ENCODE measurements around the gene EPHA10. TPM values are rescaled to one million over a fixed set of nuclear protein-coding genes. Genes with fewer than 3 reads are reported as not detected.
A peak's percentile ranks its signal among the peaks of the same experiment; 100 is the strongest.
"Not testable (repeated sequence)": the region's sequence is repeated elsewhere in the genome, so short reads cannot be mapped to it uniquely, and the experiment has no call there.

Gene EPHA10
- total RNA-seq, 1 donor from 2014 or later = not detected

GRCh38 chr1:37737975-37738374, 26.9 kb downstream of the EPHA10 start:
- Mint-ChIP-seq H3K9me3 (ENCODE audit: unreplicated experiment) (peaks cover 11% of the 10 kb centered on the region), H3K27me3 (ENCODE audit: low read depth, unreplicated experiment) (peaks cover 54% of the 10 kb centered on the region)
- not testable (repeated sequence) for H4K20me1 ChIP-seq (ENCODE audit: insufficient read depth, low read length); H3K36me3 ChIP-seq (ENCODE audit: insufficient read depth, low read length); H3K4me1 ChIP-seq (ENCODE audit: insufficient read depth, low read length); H3K9ac ChIP-seq (ENCODE audit: low read length); H3K9me3 ChIP-seq (ENCODE audit: insufficient read depth, low read depth, low read length); DNase-seq (ENCODE audit: low read depth); H3K27ac ChIP-seq (ENCODE audit: low read depth, low read length); H3K4me1 Mint-ChIP-seq (ENCODE audit: low read depth, unreplicated experiment); H3K36me3 Mint-ChIP-seq (ENCODE audit: low read depth, unreplicated experiment); H3K4me3 ChIP-seq (ENCODE audit: insufficient read depth, low read depth, low read length); H2AFZ ChIP-seq (ENCODE audit: low read depth, low read length); H3K4me2 ChIP-seq (ENCODE audit: low read length); FAIRE-seq; H3K79me2 ChIP-seq (ENCODE audit: insufficient read depth, low read length); H3K27ac Mint-ChIP-seq (ENCODE audit: unreplicated experiment); H3K4me3 Mint-ChIP-seq (ENCODE audit: unreplicated experiment)
- H3K27me3 ChIP-seq (ENCODE audit: insufficient read depth, low read length) = peaks cover 13% of the 10 kb centered on the region

GRCh38 chr1:37734629-37735591, 30.0 kb downstream of the EPHA10 start:
- no peaks in the 10 kb centered on the region for H3K9me3 ChIP-seq (ENCODE audit: insufficient read depth, low read depth, low read length)
- H2AFZ ChIP-seq (ENCODE audit: low read depth, low read length) = no peak overlapping the region
- no peak overlapping the region for H3K4me3 Mint-ChIP-seq (ENCODE audit: unreplicated experiment)

DNA sequence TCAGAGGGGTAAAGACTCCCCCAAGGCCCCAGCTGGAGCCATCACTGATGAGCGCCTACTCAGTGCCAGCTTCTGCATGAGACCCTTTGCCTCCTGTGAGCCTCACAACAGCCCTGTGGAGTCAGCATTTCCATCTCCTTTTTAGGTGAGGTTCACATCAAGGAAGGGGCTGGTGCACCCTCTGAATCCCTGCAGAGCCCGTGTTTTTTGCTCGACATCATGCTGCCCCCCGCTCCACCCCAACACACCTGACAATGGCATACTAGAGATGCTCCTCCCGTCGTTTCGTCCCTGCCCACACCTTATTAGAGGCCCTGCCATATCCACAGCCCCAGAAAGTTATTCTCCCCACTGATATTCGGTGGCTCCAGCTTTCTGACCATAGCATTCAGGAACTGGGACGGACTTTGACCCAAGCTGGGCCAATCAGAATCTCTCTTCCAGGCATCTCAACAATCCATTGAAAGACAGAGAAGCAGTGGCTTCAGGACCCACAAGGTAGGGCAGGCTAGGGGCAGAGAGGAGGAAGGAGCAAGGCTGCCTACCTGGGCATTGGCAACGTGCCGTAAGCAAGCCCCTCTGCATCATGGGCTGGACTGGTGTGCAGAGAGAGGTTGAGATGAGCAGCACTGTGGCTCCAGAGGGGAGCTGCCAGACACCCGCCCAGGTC, 32.7 kb downstream of the EPHA10 start:
- H3K4me3 ChIP-seq (ENCODE audit: insufficient read depth, low read depth, low read length) = no peak overlapping the region
- H3K27ac Mint-ChIP-seq (ENCODE audit: unreplicated experiment) = no peak overlapping the region
- H3K4me1 ChIP-seq (ENCODE audit: insufficient read depth, low read length) = no peaks in the 10 kb centered on the region
- peaks cover 3% of the 10 kb centered on the region for H3K9me3 Mint-ChIP-seq (ENCODE audit: unreplicated experiment)
- H3K36me3 ChIP-seq (ENCODE audit: insufficient read depth, low read length) = no peaks in the 10 kb centered on the region
- H3K4me3 Mint-ChIP-seq (ENCODE audit: unreplicated experiment) = no peak overlapping the region
- H2AFZ ChIP-seq (ENCODE audit: low read depth, low read length) = no peak overlapping the region
- H3K4me2 ChIP-seq (ENCODE audit: low read length) = no peak overlapping the region
- TF ChIP-seq EZH2 (IDR thresholded peaks at IDR 0.05; ENCODE audit: insufficient read depth, low read length) (no peak), CTCF (IDR thresholded peaks at IDR 0.05; ENCODE audit: insufficient read depth, low read depth, low read length) (no peak)
- no peaks in the 10 kb centered on the region for H3K4me1 Mint-ChIP-seq (ENCODE audit: low read depth, unreplicated experiment)
- no peaks in the 10 kb centered on the region for H3K9me3 ChIP-seq (ENCODE audit: insufficient read depth, low read depth, low read length)
- H4K20me1 ChIP-seq (ENCODE audit: insufficient read depth, low read length) = no peaks in the 10 kb centered on the region
- FAIRE-seq (no peak), DNase-seq (ENCODE audit: low read depth) (no peak)
- no peaks in the 10 kb centered on the region for H3K36me3 Mint-ChIP-seq (ENCODE audit: low read depth, unreplicated experiment)
- H3K27ac ChIP-seq (ENCODE audit: low read depth, low read length) = no peak overlapping the region
- peaks cover 27% of the 10 kb centered on the region for H3K27me3 ChIP-seq (ENCODE audit: insufficient read depth, low read length)
- H3K9ac ChIP-seq (ENCODE audit: low read length) = no peak overlapping the region
- peaks cover 79% of the 10 kb centered on the region for H3K27me3 Mint-ChIP-seq (ENCODE audit: low read depth, unreplicated experiment)
- no peaks in the 10 kb centered on the region for H3K79me2 ChIP-seq (ENCODE audit: insufficient read depth, low read length)

More at GRCh38 chr1:37734629-37735591, 30.0 kb downstream of the EPHA10 start:
- peak overlapping the region; percentile 34 for H3K4me2 ChIP-seq (ENCODE audit: low read length)
- H3K4me3 ChIP-seq (ENCODE audit: insufficient read depth, low read depth, low read length) = no peak overlapping the region
- peaks cover 64% of the 10 kb centered on the region for H3K27me3 Mint-ChIP-seq (ENCODE audit: low read depth, unreplicated experiment)
- TF ChIP-seq CTCF (IDR thresholded peaks at IDR 0.05; ENCODE audit: insufficient read depth, low read depth, low read length) (no peak), EZH2 (IDR thresholded peaks at IDR 0.05; ENCODE audit: insufficient read depth, low read length) (no peak)
- no peaks in the 10 kb centered on the region for H3K4me1 Mint-ChIP-seq (ENCODE audit: low read depth, unreplicated experiment)
- DNase-seq (ENCODE audit: low read depth) (no peak), FAIRE-seq (no peak)
- H3K4me1 ChIP-seq (ENCODE audit: insufficient read depth, low read length) = no peaks in the 10 kb centered on the region
- peaks cover 23% of the 10 kb centered on the region for H3K27me3 ChIP-seq (ENCODE audit: insufficient read depth, low read length)
- no peaks in the 10 kb centered on the region for H3K79me2 ChIP-seq (ENCODE audit: insufficient read depth, low read length)
- H3K36me3 Mint-ChIP-seq (ENCODE audit: low read depth, unreplicated experiment) = no peaks in the 10 kb centered on the region
- no peak overlapping the region for H3K27ac Mint-ChIP-seq (ENCODE audit: unreplicated experiment)
- no peaks in the 10 kb centered on the region for H3K36me3 ChIP-seq (ENCODE audit: insufficient read depth, low read length)
- H3K27ac ChIP-seq (ENCODE audit: low read depth, low read length) = no peak overlapping the region
- no peak overlapping the region for H3K9ac ChIP-seq (ENCODE audit: low read length)
- H3K9me3 Mint-ChIP-seq (ENCODE audit: unreplicated experiment) = peaks cover 8% of the 10 kb centered on the region
- H4K20me1 ChIP-seq (ENCODE audit: insufficient read depth, low read length) = no peaks in the 10 kb centered on the region
